HCT116 (cell line): Measurements from ENCODE around the gene ARHGAP27. TPM values are rescaled to one million over a fixed set of nuclear protein-coding genes. Genes with fewer than 3 reads are reported as not detected.

Experiments used
- ATAC-seq: fragments of 200-7000 bp; cut with Tn5 transposase; 2 replicates; pipeline ENCODE4 v1.9.1; 2020; ENCODE audit warnings: mild to moderate bottlenecking, moderate library complexity
- BruUV-seq: library from RNA; stranded (reverse); fragments of 400-500 nt; replicated peaks from 2 replicates; lab custom pipeline; 2021; lab: Mats Ljungman, UMichigan
- CTCF ChIA-PET: fragments of 300-600 bp; sonication (Branson Sonifier 250); formaldehyde crosslinking; loops from one replicate; lab custom pipeline; 2021; ENCODE audit warnings: antibody characterized with exemption; lab: Charles Lee
- POLR2A ChIA-PET: fragments of 300-600, 350-600 bp; sonication (Branson Sonifier 250); formaldehyde crosslinking; loops from one replicate; lab custom pipeline; 2021; ENCODE audit warnings: antibody characterized with exemption; lab: Charles Lee
- RAD21 ChIA-PET, 2 experiments: fragments of 300-600 bp; sonication (Branson Sonifier 250); formaldehyde crosslinking; loops; one replicate each; lab custom pipeline; 2023; ENCODE audit warnings: low total read pairs in 2 of 2; ENCODE audit not compliant: uncharacterized antibody in 2 of 2, unreplicated experiment in 2 of 2, low non-redundant PET in 1 of 2; lab: Charles Lee
- DNase-seq: peaks from one replicate; pipeline ENCODE4 v3.0.0-alpha.2; 2010; ENCODE audit warnings: low read depth, low spot score
- H2AFZ ChIP-seq: fragments of 200-600 bp; shearing (Covaris generic), sonication (generic); 2 replicates; pipeline ENCODE4 v1.6.1; 2017; ENCODE audit warnings: low read depth, mixed run types, mixed read lengths, antibody characterized with exemption, low read length; ENCODE audit not compliant: poor library complexity, severe bottlenecking
- H3K27ac ChIP-seq: 2 replicates; pipeline ENCODE4 v1.5.1; 2012; ENCODE audit warnings: low read depth, low read length
- H3K27me3 ChIP-seq: fragments of 200-600 bp; sonication (generic); 2 replicates; pipeline ENCODE4 v1.6.1; 2016; ENCODE audit warnings: mixed run types, low read length, mixed read lengths; ENCODE audit not compliant: insufficient read depth
- H3K36me3 ChIP-seq, 2 experiments: fragments of 200-500 bp in 1 of 2; fragments of 200-600 bp in 1 of 2; sonication (Bioruptor generic) in 1 of 2; sonication (generic) in 1 of 2; 2 replicates each; pipeline versions ENCODE4 v1.5.1 to v1.6.1; 2014 to 2016; ENCODE audit warnings: low read length in 2 of 2, inconsistent platforms in 1 of 2, mixed read lengths in 1 of 2, mixed run types in 1 of 2; ENCODE audit not compliant: insufficient read depth in 2 of 2, control insufficient read depth in 1 of 2
- H3K4me1 ChIP-seq, 2 experiments: fragments of 200-600 bp in 1 of 2; sonication (generic) in 1 of 2; 2 replicates each; pipeline versions ENCODE4 v1.5.1 to v1.6.1; 2012 to 2017; ENCODE audit warnings: low read length in 2 of 2, inconsistent platforms in 1 of 2, mild to moderate bottlenecking in 1 of 2, mixed read lengths in 1 of 2, mixed run types in 1 of 2, moderate library complexity in 1 of 2; ENCODE audit not compliant: insufficient read depth in 2 of 2, control insufficient read depth in 1 of 2
- H3K4me2 ChIP-seq: fragments of 200-600 bp; sonication (generic); 2 replicates; pipeline ENCODE4 v1.6.1; 2017; ENCODE audit warnings: mixed run types, low read length, mixed read lengths
- H3K4me3 ChIP-seq, 2 experiments: fragments of 200-600 bp in 1 of 2; sonication (generic) in 1 of 2; replicated peaks in 1 of 2; 2 replicates each; pipeline ENCODE4 v1.5.1; 2011 to 2016; ENCODE audit warnings: low read length in 2 of 2, control low read depth in 1 of 2, low read depth in 1 of 2, mild to moderate bottlenecking in 1 of 2, mixed read lengths in 1 of 2, mixed run types in 1 of 2
- H3K79me2 ChIP-seq: fragments of 200-600 bp; sonication (generic); 2 replicates; pipeline ENCODE4 v1.6.1; 2017; ENCODE audit warnings: mild to moderate bottlenecking, mixed run types, low read length, moderate library complexity, mixed read lengths; ENCODE audit not compliant: insufficient read depth
- H3K9ac ChIP-seq: fragments of 200-600 bp; sonication (generic); 2 replicates; pipeline ENCODE4 v1.6.1; 2016; ENCODE audit warnings: low read length, mixed read lengths
- H3K9me2 ChIP-seq: fragments of 200-600 bp; sonication (generic), shearing (Covaris generic); 2 replicates; pipeline ENCODE4 v1.6.1; 2017; ENCODE audit warnings: mixed run types, mild to moderate bottlenecking, moderate library complexity; ENCODE audit not compliant: insufficient read depth
- H3K9me3 ChIP-seq, 2 experiments: fragments of 200-500 bp in 1 of 2; fragments of 200-600 bp in 1 of 2; sonication (Bioruptor generic) in 1 of 2; sonication (generic) in 1 of 2; 2 replicates each; pipeline ENCODE4 v1.6.1; 2014 to 2017; ENCODE audit warnings: low read length in 2 of 2, mixed read lengths in 2 of 2, inconsistent platforms in 1 of 2, low read depth in 1 of 2, mild to moderate bottlenecking in 1 of 2, mixed run types in 1 of 2, moderate library complexity in 1 of 2; ENCODE audit not compliant: control insufficient read depth in 1 of 2, insufficient read depth in 1 of 2
- H4K20me1 ChIP-seq: fragments of 200-600 bp; sonication (generic), shearing (Covaris generic); 2 replicates; pipeline ENCODE4 v1.6.1; 2017; ENCODE audit warnings: mixed run types, mild to moderate bottlenecking, moderate library complexity; ENCODE audit not compliant: insufficient read depth
- CBX3 ChIP-seq: IDR thresholded peaks from 2 replicates; pipeline ENCODE4 v1.6.1; 2012; ENCODE audit warnings: low read depth
- CEBPB ChIP-seq: IDR thresholded peaks from 2 replicates; pipeline ENCODE4 v1.6.1; 2012; ENCODE audit warnings: low read depth
- EGR1 ChIP-seq: IDR thresholded peaks from 2 replicates; pipeline ENCODE4 v1.6.1; 2012; ENCODE audit warnings: low read depth
- EZH2 ChIP-seq: fragments of 200-600 bp; sonication (generic); IDR thresholded peaks from 2 replicates; pipeline ENCODE4 v1.6.1; 2017; ENCODE audit warnings: antibody characterized with exemption, mixed run types
- FOSL1 ChIP-seq: IDR thresholded peaks from 2 replicates; pipeline ENCODE4 v1.6.1; 2012; ENCODE audit warnings: low read depth
- JUND ChIP-seq: IDR thresholded peaks from 2 replicates; pipeline ENCODE4 v1.6.1; 2012
- POLR2A ChIP-seq: IDR thresholded peaks from 2 replicates; pipeline ENCODE4 v1.7.0; 2011; ENCODE audit warnings: borderline replicate concordance; ENCODE audit not compliant: insufficient read depth, insufficient read length; ENCODE audit errors: extremely low read depth
- RAD21 ChIP-seq: IDR thresholded peaks from 2 replicates; pipeline ENCODE4 v1.6.1; 2012; ENCODE audit warnings: low read depth, mild to moderate bottlenecking
- SRF ChIP-seq: IDR thresholded peaks from 2 replicates; pipeline ENCODE4 v1.6.1; 2012; ENCODE audit warnings: low read depth
- TCF7L2 ChIP-seq: IDR thresholded peaks from 2 replicates; pipeline ENCODE4 v1.7.0; 2011; ENCODE audit warnings: borderline replicate concordance, inconsistent platforms; ENCODE audit not compliant: insufficient read depth, insufficient read length; ENCODE audit errors: extremely low read depth
- YY1 ChIP-seq: IDR thresholded peaks from 2 replicates; pipeline ENCODE4 v1.6.1; 2011; ENCODE audit warnings: low read length, low read depth, moderate library complexity, mild to moderate bottlenecking; ENCODE audit not compliant: insufficient replicate concordance; ENCODE audit errors: extremely low read depth
- ZFX ChIP-seq: fragments of 450-650 bp; IDR thresholded peaks from 2 replicates; pipeline ENCODE4 v1.6.1; 2017
- ZNF274 ChIP-seq: fragments of 200-500 bp; sonication (Bioruptor generic); IDR thresholded peaks from 2 replicates; pipeline ENCODE4 v1.6.1; 2014; ENCODE audit warnings: mild to moderate bottlenecking, low read depth, low read length, inconsistent platforms
- intact Hi-C: fragments of 100-400 bp; cut with micrococcal nuclease; formaldehyde crosslinking; loops from 2 replicates; pipeline ENCODE4 v1.10.0; 2022
- total RNA-seq: library from RNA; stranded (reverse); gene quantifications from one replicate; pipeline ENCODE4 v1.2.1, GENCODE V29; 2021; ENCODE audit not compliant: unreplicated experiment
- TF ChIP-seq, protein P1 (sequence below): IDR thresholded peaks from 2 replicates; pipeline ENCODE4 v1.6.1; 2011; ENCODE audit warnings: mild to moderate bottlenecking, low read length, moderate library complexity; ENCODE audit not compliant: insufficient replicate concordance; ENCODE audit errors: extremely low read depth
- TF ChIP-seq, protein P2 (sequence below): IDR thresholded peaks from 2 replicates; pipeline ENCODE4 v1.6.1; 2012
- TF ChIP-seq, protein P3 (sequence below): IDR thresholded peaks from 2 replicates; pipeline ENCODE4 v1.6.1; 2012; ENCODE audit warnings: low read depth
- TF ChIP-seq, protein P4 (sequence below): IDR thresholded peaks from 2 replicates; pipeline ENCODE4 v1.6.1; 2012
- TF ChIP-seq, protein P5 (sequence below), 3 experiments: fragments of 200-600 bp in 1 of 3; sonication (generic) in 1 of 3; IDR thresholded peaks in 2 of 3; conservative IDR thresholded peaks in 1 of 3; 2 replicates each; pipeline ENCODE4 v1.5.1; 2012 to 2017; ENCODE audit warnings: low read depth in 2 of 3, low read length in 2 of 3, antibody characterized with exemption in 1 of 3, borderline replicate concordance in 1 of 3, control low read depth in 1 of 3, mild to moderate bottlenecking in 1 of 3, mixed read lengths in 1 of 3, mixed run types in 1 of 3, moderate library complexity in 1 of 3; ENCODE audit not compliant: insufficient read depth in 1 of 3

ARHGAP27 gene
- total RNA-seq, 1 experiment from 2014 or later, result 46.7 TPM

DNA sequence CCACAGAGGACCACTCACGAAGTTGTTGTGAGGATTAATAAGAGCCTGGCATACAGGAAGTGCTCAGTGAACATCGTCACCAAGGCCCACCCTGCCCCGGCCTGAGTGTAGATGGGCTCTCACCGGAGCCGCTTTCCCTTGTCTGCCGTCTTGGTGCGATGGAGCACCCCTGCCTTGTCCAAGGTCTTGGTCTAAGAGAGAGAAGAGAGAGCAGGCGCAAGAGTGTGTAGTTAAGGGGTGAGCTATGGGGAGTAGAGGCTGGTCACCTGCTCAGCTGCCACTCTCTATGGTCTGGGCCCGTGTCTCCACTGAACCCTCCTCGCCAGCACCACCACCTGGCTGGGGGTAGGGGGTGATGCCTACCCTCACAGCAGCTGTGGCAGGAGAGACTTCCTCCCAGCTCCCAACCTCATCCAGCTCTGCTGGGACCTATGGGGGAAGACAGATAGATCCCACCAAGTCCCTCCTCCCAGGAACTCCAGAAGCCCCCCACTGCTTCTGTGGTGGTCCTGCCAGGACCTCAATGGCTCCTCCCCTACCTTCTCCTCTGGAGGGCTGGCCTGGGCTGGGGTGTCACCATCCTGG lies 28.7 kb downstream of the ARHGAP27 start:
- ChIA-PET RAD21 (no interaction called here), POLR2A (no interaction called here), CTCF (no interaction called here)
- H3K27me3 ChIP-seq, result no peaks in the 10 kb centered on the region
- H3K36me3 ChIP-seq, result peaks cover 0 to 37% of the 10 kb centered on the region in 2 experiments; a peak in 2 of 4 replicates
- no peak overlapping the region for H3K27ac ChIP-seq
- BruUV-seq, result no TSS peak
- no peak overlapping the region for H3K9ac ChIP-seq
- H3K4me3 ChIP-seq, result no peak overlapping the region
- no peaks in the 10 kb centered on the region for H3K9me3 ChIP-seq
- H3K4me1 ChIP-seq, result peaks cover 0 to 11% of the 10 kb centered on the region in 2 experiments; a peak in 1 of 4 replicates
- H2AFZ ChIP-seq, result no peak overlapping the region
- no peaks in the 10 kb centered on the region for H3K9me2 ChIP-seq
- H3K4me2 ChIP-seq, result no peak overlapping the region
- no peak; the same call in 1 of the 2 replicates for ATAC-seq
- TF ChIP-seq EZH2 (no peak), ZFX (no peak), YY1 (no peak), JUND (no peak), CEBPB (no peak), POLR2A (no peak), SRF (no peak), EGR1 (no peak), FOSL1 (no peak), TCF7L2 (no peak), CBX3 (no peak), ZNF274 (no peak), RAD21 (no peak)
- TF ChIP-seq, protein P1, sequence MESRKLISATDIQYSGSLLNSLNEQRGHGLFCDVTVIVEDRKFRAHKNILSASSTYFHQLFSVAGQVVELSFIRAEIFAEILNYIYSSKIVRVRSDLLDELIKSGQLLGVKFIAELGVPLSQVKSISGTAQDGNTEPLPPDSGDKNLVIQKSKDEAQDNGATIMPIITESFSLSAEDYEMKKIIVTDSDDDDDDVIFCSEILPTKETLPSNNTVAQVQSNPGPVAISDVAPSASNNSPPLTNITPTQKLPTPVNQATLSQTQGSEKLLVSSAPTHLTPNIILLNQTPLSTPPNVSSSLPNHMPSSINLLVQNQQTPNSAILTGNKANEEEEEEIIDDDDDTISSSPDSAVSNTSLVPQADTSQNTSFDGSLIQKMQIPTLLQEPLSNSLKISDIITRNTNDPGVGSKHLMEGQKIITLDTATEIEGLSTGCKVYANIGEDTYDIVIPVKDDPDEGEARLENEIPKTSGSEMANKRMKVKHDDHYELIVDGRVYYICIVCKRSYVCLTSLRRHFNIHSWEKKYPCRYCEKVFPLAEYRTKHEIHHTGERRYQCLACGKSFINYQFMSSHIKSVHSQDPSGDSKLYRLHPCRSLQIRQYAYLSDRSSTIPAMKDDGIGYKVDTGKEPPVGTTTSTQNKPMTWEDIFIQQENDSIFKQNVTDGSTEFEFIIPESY, result no peak
- TF ChIP-seq, protein P2, sequence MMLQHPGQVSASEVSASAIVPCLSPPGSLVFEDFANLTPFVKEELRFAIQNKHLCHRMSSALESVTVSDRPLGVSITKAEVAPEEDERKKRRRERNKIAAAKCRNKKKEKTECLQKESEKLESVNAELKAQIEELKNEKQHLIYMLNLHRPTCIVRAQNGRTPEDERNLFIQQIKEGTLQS, result no peak
- TF ChIP-seq, protein P3, sequence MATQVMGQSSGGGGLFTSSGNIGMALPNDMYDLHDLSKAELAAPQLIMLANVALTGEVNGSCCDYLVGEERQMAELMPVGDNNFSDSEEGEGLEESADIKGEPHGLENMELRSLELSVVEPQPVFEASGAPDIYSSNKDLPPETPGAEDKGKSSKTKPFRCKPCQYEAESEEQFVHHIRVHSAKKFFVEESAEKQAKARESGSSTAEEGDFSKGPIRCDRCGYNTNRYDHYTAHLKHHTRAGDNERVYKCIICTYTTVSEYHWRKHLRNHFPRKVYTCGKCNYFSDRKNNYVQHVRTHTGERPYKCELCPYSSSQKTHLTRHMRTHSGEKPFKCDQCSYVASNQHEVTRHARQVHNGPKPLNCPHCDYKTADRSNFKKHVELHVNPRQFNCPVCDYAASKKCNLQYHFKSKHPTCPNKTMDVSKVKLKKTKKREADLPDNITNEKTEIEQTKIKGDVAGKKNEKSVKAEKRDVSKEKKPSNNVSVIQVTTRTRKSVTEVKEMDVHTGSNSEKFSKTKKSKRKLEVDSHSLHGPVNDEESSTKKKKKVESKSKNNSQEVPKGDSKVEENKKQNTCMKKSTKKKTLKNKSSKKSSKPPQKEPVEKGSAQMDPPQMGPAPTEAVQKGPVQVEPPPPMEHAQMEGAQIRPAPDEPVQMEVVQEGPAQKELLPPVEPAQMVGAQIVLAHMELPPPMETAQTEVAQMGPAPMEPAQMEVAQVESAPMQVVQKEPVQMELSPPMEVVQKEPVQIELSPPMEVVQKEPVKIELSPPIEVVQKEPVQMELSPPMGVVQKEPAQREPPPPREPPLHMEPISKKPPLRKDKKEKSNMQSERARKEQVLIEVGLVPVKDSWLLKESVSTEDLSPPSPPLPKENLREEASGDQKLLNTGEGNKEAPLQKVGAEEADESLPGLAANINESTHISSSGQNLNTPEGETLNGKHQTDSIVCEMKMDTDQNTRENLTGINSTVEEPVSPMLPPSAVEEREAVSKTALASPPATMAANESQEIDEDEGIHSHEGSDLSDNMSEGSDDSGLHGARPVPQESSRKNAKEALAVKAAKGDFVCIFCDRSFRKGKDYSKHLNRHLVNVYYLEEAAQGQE, result no peak
- TF ChIP-seq, protein P4, sequence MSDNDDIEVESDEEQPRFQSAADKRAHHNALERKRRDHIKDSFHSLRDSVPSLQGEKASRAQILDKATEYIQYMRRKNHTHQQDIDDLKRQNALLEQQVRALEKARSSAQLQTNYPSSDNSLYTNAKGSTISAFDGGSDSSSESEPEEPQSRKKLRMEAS, result no peak
- TF ChIP-seq, protein P5, sequence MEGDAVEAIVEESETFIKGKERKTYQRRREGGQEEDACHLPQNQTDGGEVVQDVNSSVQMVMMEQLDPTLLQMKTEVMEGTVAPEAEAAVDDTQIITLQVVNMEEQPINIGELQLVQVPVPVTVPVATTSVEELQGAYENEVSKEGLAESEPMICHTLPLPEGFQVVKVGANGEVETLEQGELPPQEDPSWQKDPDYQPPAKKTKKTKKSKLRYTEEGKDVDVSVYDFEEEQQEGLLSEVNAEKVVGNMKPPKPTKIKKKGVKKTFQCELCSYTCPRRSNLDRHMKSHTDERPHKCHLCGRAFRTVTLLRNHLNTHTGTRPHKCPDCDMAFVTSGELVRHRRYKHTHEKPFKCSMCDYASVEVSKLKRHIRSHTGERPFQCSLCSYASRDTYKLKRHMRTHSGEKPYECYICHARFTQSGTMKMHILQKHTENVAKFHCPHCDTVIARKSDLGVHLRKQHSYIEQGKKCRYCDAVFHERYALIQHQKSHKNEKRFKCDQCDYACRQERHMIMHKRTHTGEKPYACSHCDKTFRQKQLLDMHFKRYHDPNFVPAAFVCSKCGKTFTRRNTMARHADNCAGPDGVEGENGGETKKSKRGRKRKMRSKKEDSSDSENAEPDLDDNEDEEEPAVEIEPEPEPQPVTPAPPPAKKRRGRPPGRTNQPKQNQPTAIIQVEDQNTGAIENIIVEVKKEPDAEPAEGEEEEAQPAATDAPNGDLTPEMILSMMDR (IDR thresholded peaks at IDR 0.05 in 2 of 3, conservative IDR thresholded peaks at IDR 0.05 in 1 of 3; ENCODE audit: borderline replicate concordance in 1 of 3, insufficient read depth in 1 of 3, low read depth in 2 of 3, low read length in 2 of 3), result no peak
- DNase-seq, result no peak
- H3K79me2 ChIP-seq, result no peaks in the 10 kb centered on the region
- H4K20me1 ChIP-seq, result no peaks in the 10 kb centered on the region
- intact Hi-C loops, result no loop called here
